Spleen (tissue), 7 donors: Measurements from ENCODE around the gene GOLGA1.

ENCODE experiments used
- POLR2A ChIP-seq, 3 donors: fragments of 450-650 bp; IDR thresholded peaks; one replicate each; pipeline ENCODE4 v1.5.1; 2017; ENCODE audit warnings: antibody characterized with exemption in 3 of 3, mild to moderate bottlenecking in 1 of 3
- POLR2AphosphoS5 ChIP-seq, 3 donors: sonication (generic); formaldehyde crosslinking; IDR thresholded peaks; one replicate each; pipeline ENCODE4 v1.5.1; 2017; ENCODE audit warnings: antibody characterized with exemption in 3 of 3
- TF ChIP-seq, protein P1 (sequence below), 11 experiments: fragments of 200-600 bp in 7 of 11; fragments of 450-650 bp in 4 of 11; sonication (generic) in 4 of 11; IDR thresholded peaks in 8 of 11; conservative IDR thresholded peaks in 3 of 11; 1 replicate in 7 of 11; 2 replicates in 4 of 11; pipeline versions ENCODE4 v1.4.0 to v1.8.0; 2016 to 2021; ENCODE audit warnings: antibody characterized with exemption in 11 of 11, inconsistent platforms in 4 of 11, mild to moderate bottlenecking in 1 of 11
- donor health status: DM: no; HTN: no; CAD: no; lungs with moderate emphysema.
- donor health status: DM: no; HTN: no; CAD: no.
- donor health status: DM: no; HTN: no; CAD: no.

DNA sequence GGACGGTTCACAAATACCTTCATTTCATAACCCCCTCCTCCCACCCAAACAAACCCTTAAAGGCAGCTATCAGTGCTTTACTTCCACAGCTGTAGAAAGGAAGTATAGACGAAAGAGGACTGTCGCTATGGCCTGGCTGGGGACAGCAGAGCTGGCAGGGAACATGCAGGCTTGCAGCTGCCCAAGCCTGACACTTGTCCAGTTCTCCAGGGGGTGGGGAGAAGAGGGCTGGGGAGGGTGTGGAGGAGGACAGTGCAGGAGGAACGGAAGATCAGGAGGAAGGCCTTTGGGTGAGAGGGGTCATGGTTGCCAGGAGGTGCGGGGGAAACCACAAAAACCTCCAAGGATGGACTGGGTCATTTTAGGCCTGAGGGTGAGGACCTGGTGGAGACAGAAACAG is 53.1 kb downstream of the GOLGA1 start:
- TF ChIP-seq, protein P1, sequence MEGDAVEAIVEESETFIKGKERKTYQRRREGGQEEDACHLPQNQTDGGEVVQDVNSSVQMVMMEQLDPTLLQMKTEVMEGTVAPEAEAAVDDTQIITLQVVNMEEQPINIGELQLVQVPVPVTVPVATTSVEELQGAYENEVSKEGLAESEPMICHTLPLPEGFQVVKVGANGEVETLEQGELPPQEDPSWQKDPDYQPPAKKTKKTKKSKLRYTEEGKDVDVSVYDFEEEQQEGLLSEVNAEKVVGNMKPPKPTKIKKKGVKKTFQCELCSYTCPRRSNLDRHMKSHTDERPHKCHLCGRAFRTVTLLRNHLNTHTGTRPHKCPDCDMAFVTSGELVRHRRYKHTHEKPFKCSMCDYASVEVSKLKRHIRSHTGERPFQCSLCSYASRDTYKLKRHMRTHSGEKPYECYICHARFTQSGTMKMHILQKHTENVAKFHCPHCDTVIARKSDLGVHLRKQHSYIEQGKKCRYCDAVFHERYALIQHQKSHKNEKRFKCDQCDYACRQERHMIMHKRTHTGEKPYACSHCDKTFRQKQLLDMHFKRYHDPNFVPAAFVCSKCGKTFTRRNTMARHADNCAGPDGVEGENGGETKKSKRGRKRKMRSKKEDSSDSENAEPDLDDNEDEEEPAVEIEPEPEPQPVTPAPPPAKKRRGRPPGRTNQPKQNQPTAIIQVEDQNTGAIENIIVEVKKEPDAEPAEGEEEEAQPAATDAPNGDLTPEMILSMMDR (IDR thresholded peaks at IDR 0.05 in 8 of 11, conservative IDR thresholded peaks at IDR 0.05 in 3 of 11): no peak
- no peak for TF ChIP-seq POLR2AphosphoS5 (IDR thresholded peaks at IDR 0.05)
- no peak for TF ChIP-seq POLR2A (IDR thresholded peaks at IDR 0.05)
